PC-3 (cell line): Measurements from ENCODE around the gene MEP1B. TPM values are rescaled to one million over a fixed set of nuclear protein-coding genes. Genes with fewer than 3 reads are reported as not detected.
"Not testable (repeated sequence)": the region's sequence is repeated elsewhere in the genome, so short reads cannot be mapped to it uniquely, and the experiment has no call there.

Source experiments
- ATAC-seq: fragments of 200-7000 bp; cut with Tn5 transposase; 2 replicates; pipeline ENCODE4 v1.9.1; 2020; ENCODE audit warnings: mild to moderate bottlenecking, moderate library complexity
- BruUV-seq: library from RNA; stranded (reverse); fragments of 400-500 nt; replicated peaks from 2 replicates; lab custom pipeline; 2021; lab: Mats Ljungman, UMichigan
- CTCF ChIA-PET: fragments of 300-600 bp; sonication (Branson Sonifier 250); formaldehyde crosslinking; loops from one replicate; lab custom pipeline; 2022; ENCODE audit warnings: antibody characterized with exemption; lab: Charles Lee
- POLR2A ChIA-PET: fragments of 300-600 bp; sonication (Branson Sonifier 250); formaldehyde crosslinking; loops from one replicate; lab custom pipeline; 2022; ENCODE audit warnings: antibody characterized with exemption; ENCODE audit not compliant: unreplicated experiment; lab: Charles Lee
- DNase-seq: peaks from one replicate; pipeline ENCODE4 v3.0.0-alpha.2; 2015
- H2AFZ ChIP-seq: fragments of 300-600 bp; sonication (generic); 2 replicates; pipeline ENCODE4 v1.6.0; 2016; ENCODE audit warnings: antibody characterized with exemption, low read length
- H3F3A ChIP-seq: fragments of 300-600 bp; sonication (generic); one replicate; pipeline ENCODE4 v1.6.0; 2017; ENCODE audit warnings: antibody characterized with exemption, low read length, control low read depth, mild to moderate bottlenecking; ENCODE audit not compliant: unreplicated experiment
- H3K27ac ChIP-seq: fragments of 300-600 bp; sonication (generic); 2 replicates; pipeline ENCODE4 v1.5.1; 2016; ENCODE audit warnings: mild to moderate bottlenecking, low read length
- H3K27me3 ChIP-seq: fragments of 300-600 bp; sonication (generic); 2 replicates; pipeline ENCODE4 v1.6.1; 2016; ENCODE audit warnings: low read length, mixed read lengths
- H3K36me3 ChIP-seq: fragments of 300-600 bp; sonication (generic); 2 replicates; pipeline ENCODE4 v1.6.1; 2016; ENCODE audit warnings: low read depth, mixed run types, low read length, mixed read lengths
- H3K4me1 ChIP-seq: fragments of 300-600 bp; sonication (generic); 2 replicates; pipeline ENCODE4 v1.5.1; 2016; ENCODE audit warnings: low read length; ENCODE audit not compliant: insufficient read depth
- H3K4me2 ChIP-seq: fragments of 300-600 bp; sonication (generic); 2 replicates; pipeline ENCODE4 v1.6.0; 2016; ENCODE audit warnings: low read length
- H3K4me3 ChIP-seq: fragments of 300-600 bp; sonication (generic); 2 replicates; pipeline ENCODE4 v1.5.1; 2016; ENCODE audit warnings: mild to moderate bottlenecking, low read length, mixed read lengths
- H3K79me2 ChIP-seq: fragments of 300-600 bp; sonication (generic); 2 replicates; pipeline ENCODE4 v1.6.1; 2017; ENCODE audit warnings: low read length, mixed read lengths
- H3K9ac ChIP-seq: fragments of 300-600 bp; sonication (generic); 2 replicates; pipeline ENCODE4 v1.6.0; 2016; ENCODE audit warnings: mild to moderate bottlenecking, low read length
- H3K9me2 ChIP-seq: fragments of 300-600 bp; sonication (generic); replicated peaks from 2 replicates; pipeline ENCODE4 v1.6.1; 2016; ENCODE audit warnings: mixed run types, low read length, mixed read lengths
- H3K9me3 ChIP-seq: fragments of 300-600 bp; sonication (generic); 2 replicates; pipeline ENCODE4 v1.6.1; 2016; ENCODE audit warnings: low read length, mixed read lengths
- H4K20me1 ChIP-seq: fragments of 300-600 bp; sonication (generic); 2 replicates; pipeline ENCODE4 v1.6.1; 2016; ENCODE audit warnings: low read length, mixed read lengths
- EZH2 ChIP-seq: fragments of 300-600 bp; sonication (generic); IDR thresholded peaks from one replicate; pipeline ENCODE4 v1.6.1; 2017; ENCODE audit warnings: antibody characterized with exemption, mild to moderate bottlenecking, low read length; ENCODE audit not compliant: unreplicated experiment
- EZH2phosphoT487 ChIP-seq: fragments of 300-600 bp; sonication (generic); IDR thresholded peaks from 2 replicates; pipeline ENCODE4 v1.6.1; 2018; ENCODE audit warnings: mild to moderate bottlenecking, antibody characterized with exemption, low read length, borderline replicate concordance
- intact Hi-C: fragments of 100-400 bp; cut with micrococcal nuclease; formaldehyde crosslinking; loops from 2 replicates; pipeline ENCODE4 v1.9.0; 2023
- total RNA-seq: library from RNA; depleted of rRNA; stranded (reverse); fragments of >200 nt; gene quantifications from 2 replicates; pipeline ENCODE4 v1.2.3, GENCODE V29; 2014
- TF ChIP-seq, protein P1 (sequence below): fragments of 300-600 bp; sonication (generic); conservative IDR thresholded peaks from 2 replicates; pipeline ENCODE4 v1.5.1; 2017; ENCODE audit warnings: antibody characterized with exemption, low read depth, mild to moderate bottlenecking, low read length

The MEP1B gene
- total RNA-seq, 1 experiment from 2014 or later: not detected

DNA sequence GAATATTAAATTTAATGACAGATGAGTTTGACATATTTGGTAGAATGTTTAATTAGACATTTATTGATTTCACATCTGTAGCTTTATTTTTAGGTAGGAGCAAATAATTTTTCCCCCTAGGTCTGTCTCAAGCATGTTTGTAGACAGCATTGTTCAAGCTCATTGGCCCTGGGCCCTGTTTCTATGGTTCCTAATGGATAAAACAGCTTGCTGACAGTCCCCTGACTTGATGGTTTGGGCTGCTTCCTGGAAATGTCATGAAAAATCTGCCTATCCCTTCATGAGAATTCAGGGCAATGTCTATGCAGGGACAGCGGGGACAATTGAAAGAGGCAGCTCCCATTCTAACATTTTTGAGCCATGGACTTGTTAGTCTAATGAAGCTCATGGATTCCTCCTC is 14.6 kb upstream of the MEP1B start:
- Histone ChIP-seq H3K36me3 (no peaks in the 10 kb centered on the region), H4K20me1 (no peaks in the 10 kb centered on the region), H3K9me2 (no peaks in the 10 kb centered on the region), H3K9ac (no peak overlapping the region), H3K9me3 (no peaks in the 10 kb centered on the region), H3K27me3 (no peaks in the 10 kb centered on the region), H3K4me1 (no peaks in the 10 kb centered on the region), H3K4me2 (no peak overlapping the region), H3K4me3 (no peak overlapping the region), H3K79me2 (no peaks in the 10 kb centered on the region), H3F3A (no peaks in the 10 kb centered on the region), H3K27ac (no peak overlapping the region), H2AFZ (no peak overlapping the region)
- no peak for TF ChIP-seq EZH2
- TF ChIP-seq, protein P1, sequence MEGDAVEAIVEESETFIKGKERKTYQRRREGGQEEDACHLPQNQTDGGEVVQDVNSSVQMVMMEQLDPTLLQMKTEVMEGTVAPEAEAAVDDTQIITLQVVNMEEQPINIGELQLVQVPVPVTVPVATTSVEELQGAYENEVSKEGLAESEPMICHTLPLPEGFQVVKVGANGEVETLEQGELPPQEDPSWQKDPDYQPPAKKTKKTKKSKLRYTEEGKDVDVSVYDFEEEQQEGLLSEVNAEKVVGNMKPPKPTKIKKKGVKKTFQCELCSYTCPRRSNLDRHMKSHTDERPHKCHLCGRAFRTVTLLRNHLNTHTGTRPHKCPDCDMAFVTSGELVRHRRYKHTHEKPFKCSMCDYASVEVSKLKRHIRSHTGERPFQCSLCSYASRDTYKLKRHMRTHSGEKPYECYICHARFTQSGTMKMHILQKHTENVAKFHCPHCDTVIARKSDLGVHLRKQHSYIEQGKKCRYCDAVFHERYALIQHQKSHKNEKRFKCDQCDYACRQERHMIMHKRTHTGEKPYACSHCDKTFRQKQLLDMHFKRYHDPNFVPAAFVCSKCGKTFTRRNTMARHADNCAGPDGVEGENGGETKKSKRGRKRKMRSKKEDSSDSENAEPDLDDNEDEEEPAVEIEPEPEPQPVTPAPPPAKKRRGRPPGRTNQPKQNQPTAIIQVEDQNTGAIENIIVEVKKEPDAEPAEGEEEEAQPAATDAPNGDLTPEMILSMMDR: no peak
- no peak for TF ChIP-seq EZH2phosphoT487
- BruUV-seq: no TSS peak
- ChIA-PET CTCF (no interaction called here), POLR2A (no interaction called here)
- intact Hi-C loops: no loop called here
- no peak for ATAC-seq
- DNase-seq: no peak

DNA sequence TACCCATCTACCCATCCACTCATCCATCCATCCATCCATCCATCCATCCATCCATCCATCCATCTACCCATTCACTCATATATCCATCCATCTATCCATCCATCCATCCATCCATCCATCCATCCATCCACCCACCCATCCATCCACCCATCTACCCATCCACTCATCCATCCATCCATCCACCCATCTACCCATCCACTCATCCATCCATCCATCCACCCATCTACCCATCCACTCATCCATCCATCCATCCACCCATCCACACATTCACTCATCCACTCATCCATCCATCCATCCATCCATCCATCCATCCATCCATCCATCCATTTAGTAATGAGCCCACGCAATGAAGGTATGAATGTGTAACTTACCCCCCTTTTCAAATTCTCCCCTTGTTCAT is 13.1 kb upstream of the MEP1B start:
- ATAC-seq, H3K9me2 ChIP-seq, DNase-seq, H2AFZ ChIP-seq, H3K27ac ChIP-seq, CTCF ChIA-PET, H3K9ac ChIP-seq, BruUV-seq, H3K4me3 ChIP-seq, intact Hi-C loops, H3K4me1 ChIP-seq, H3K4me2 ChIP-seq, H3K27me3 ChIP-seq, H4K20me1 ChIP-seq, POLR2A ChIA-PET, H3K79me2 ChIP-seq, H3K9me3 ChIP-seq, H3K36me3 ChIP-seq, H3F3A ChIP-seq: not testable (repeated sequence)

DNA sequence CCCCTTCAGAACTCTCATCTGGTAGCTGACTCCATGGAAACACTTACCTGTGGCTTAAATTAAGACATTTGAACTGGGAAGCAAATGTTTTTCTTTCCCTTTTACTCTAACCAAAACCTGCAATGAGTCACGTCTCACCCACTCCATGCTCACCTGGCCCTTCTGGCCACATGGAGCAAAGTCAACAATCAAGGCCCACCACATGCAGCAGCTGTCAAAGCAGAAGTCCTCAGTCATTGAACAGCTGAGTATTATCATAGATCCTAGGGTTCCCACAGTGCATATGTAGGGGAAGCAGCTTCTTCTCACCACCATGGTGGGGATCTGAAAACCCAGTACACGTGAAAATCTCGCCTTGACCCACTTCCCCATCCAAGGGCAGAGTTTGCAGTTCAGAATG is 12.3 kb upstream of the MEP1B start:
- CTCF ChIA-PET: no interaction called here
- Histone ChIP-seq H3K4me2 (no peak overlapping the region), H2AFZ (no peak overlapping the region), H3F3A (no peaks in the 10 kb centered on the region), H3K27ac (no peak overlapping the region), H3K27me3 (no peaks in the 10 kb centered on the region), H3K9me2 (no peaks in the 10 kb centered on the region), H3K4me3 (no peak overlapping the region), H3K36me3 (no peaks in the 10 kb centered on the region), H3K79me2 (no peaks in the 10 kb centered on the region), H3K4me1 (no peaks in the 10 kb centered on the region), H4K20me1 (no peaks in the 10 kb centered on the region), H3K9ac (no peak overlapping the region), H3K9me3 (no peaks in the 10 kb centered on the region)
- intact Hi-C loops: no loop called here
- TF ChIP-seq, protein P1: no peak
- no peak for TF ChIP-seq EZH2phosphoT487
- TF ChIP-seq EZH2: no peak
- ATAC-seq (no peak), DNase-seq (no peak)
- POLR2A ChIA-PET: no interaction called here
- no TSS peak for BruUV-seq
